ENCODE results near the gene VPS39. TPM values are rescaled to one million over a fixed set of nuclear protein-coding genes. Genes with fewer than 3 reads are reported as not detected.

VPS39 gene
- total and polyA plus RNA-seq, 2 of the 8 experiments (the other 6 are each of a cell fraction or from before 2014, with no cell fraction given), result 34.4 to 36.6 TPM

- TF ChIP-seq, protein P1, sequence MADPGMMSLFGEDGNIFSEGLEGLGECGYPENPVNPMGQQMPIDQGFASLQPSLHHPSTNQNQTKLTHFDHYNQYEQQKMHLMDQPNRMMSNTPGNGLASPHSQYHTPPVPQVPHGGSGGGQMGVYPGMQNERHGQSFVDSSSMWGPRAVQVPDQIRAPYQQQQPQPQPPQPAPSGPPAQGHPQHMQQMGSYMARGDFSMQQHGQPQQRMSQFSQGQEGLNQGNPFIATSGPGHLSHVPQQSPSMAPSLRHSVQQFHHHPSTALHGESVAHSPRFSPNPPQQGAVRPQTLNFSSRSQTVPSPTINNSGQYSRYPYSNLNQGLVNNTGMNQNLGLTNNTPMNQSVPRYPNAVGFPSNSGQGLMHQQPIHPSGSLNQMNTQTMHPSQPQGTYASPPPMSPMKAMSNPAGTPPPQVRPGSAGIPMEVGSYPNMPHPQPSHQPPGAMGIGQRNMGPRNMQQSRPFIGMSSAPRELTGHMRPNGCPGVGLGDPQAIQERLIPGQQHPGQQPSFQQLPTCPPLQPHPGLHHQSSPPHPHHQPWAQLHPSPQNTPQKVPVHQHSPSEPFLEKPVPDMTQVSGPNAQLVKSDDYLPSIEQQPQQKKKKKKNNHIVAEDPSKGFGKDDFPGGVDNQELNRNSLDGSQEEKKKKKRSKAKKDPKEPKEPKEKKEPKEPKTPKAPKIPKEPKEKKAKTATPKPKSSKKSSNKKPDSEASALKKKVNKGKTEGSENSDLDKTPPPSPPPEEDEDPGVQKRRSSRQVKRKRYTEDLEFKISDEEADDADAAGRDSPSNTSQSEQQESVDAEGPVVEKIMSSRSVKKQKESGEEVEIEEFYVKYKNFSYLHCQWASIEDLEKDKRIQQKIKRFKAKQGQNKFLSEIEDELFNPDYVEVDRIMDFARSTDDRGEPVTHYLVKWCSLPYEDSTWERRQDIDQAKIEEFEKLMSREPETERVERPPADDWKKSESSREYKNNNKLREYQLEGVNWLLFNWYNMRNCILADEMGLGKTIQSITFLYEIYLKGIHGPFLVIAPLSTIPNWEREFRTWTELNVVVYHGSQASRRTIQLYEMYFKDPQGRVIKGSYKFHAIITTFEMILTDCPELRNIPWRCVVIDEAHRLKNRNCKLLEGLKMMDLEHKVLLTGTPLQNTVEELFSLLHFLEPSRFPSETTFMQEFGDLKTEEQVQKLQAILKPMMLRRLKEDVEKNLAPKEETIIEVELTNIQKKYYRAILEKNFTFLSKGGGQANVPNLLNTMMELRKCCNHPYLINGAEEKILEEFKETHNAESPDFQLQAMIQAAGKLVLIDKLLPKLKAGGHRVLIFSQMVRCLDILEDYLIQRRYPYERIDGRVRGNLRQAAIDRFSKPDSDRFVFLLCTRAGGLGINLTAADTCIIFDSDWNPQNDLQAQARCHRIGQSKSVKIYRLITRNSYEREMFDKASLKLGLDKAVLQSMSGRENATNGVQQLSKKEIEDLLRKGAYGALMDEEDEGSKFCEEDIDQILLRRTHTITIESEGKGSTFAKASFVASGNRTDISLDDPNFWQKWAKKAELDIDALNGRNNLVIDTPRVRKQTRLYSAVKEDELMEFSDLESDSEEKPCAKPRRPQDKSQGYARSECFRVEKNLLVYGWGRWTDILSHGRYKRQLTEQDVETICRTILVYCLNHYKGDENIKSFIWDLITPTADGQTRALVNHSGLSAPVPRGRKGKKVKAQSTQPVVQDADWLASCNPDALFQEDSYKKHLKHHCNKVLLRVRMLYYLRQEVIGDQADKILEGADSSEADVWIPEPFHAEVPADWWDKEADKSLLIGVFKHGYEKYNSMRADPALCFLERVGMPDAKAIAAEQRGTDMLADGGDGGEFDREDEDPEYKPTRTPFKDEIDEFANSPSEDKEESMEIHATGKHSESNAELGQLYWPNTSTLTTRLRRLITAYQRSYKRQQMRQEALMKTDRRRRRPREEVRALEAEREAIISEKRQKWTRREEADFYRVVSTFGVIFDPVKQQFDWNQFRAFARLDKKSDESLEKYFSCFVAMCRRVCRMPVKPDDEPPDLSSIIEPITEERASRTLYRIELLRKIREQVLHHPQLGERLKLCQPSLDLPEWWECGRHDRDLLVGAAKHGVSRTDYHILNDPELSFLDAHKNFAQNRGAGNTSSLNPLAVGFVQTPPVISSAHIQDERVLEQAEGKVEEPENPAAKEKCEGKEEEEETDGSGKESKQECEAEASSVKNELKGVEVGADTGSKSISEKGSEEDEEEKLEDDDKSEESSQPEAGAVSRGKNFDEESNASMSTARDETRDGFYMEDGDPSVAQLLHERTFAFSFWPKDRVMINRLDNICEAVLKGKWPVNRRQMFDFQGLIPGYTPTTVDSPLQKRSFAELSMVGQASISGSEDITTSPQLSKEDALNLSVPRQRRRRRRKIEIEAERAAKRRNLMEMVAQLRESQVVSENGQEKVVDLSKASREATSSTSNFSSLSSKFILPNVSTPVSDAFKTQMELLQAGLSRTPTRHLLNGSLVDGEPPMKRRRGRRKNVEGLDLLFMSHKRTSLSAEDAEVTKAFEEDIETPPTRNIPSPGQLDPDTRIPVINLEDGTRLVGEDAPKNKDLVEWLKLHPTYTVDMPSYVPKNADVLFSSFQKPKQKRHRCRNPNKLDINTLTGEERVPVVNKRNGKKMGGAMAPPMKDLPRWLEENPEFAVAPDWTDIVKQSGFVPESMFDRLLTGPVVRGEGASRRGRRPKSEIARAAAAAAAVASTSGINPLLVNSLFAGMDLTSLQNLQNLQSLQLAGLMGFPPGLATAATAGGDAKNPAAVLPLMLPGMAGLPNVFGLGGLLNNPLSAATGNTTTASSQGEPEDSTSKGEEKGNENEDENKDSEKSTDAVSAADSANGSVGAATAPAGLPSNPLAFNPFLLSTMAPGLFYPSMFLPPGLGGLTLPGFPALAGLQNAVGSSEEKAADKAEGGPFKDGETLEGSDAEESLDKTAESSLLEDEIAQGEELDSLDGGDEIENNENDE (IDR thresholded peaks at IDR 0.05; ENCODE audit: insufficient replicate concordance, low read length), result no peak
These were observed 49.2 kb downstream of the VPS39 start (continued) for GRCh38 chr15:42158941-42159340.
